Urothelium cell line (cell line): ENCODE results near the gene HNF1B.

Experiments
- DNase-seq: peaks from one replicate; pipeline ENCODE4 v3.0.0; 2011; ENCODE audit warnings: low spot score, mixed read lengths
- FAIRE-seq: peaks from 2 replicates; lab custom pipeline; 2011; peaks lifted over from hg19 to GRCh38; lab: Jason Lieb, UNC

Gene HNF1B

DNA sequence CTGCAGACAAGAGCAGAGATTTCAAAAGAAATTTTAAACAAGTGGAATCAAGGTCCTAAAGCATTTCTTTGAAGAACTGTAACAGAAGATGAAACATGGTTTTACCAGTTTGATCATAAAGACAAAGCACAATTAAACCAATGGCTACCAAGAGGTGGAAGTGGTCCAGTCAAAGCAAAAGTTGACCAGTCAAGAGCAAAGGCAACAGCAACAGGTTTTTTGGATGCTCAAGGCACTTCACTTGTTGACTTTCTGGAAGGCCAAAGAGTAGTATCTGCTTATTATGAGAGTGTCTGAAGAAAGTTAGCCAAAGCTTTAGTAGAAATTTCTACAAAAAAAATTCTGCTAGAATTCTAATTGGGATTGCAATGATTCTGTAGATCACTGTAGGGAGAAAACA is 106.9 kb downstream of the HNF1B start:
- FAIRE-seq (no peak), DNase-seq (no peak)
